ENCODE measurements around the gene DUSP23. TPM values are rescaled to one million over a fixed set of nuclear protein-coding genes. Genes with fewer than 3 reads are reported as not detected.

The DUSP23 gene
- total RNA-seq, 1 experiment from 2014 or later = 20.4 TPM

DNA sequence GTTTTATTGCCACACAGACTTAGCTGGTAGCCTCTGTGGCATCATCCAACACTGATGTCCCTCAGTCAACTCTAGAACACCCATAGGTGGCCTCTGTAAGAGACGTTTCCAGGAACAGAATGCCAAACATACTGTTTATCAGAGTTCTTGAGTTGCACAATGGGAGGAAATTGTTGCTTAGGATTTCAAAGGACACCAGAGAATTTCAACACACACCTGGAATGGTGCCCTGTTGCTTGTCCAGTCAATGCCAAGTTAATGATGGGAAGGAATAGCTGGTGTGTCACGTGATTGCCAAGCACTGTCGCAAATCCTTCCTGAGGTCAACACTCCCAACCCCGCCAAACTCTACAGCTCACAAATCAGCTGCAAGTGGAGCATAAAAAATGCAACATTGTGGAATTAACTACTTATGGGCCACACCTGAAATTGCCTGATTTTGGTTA is 28.6 kb upstream of the DUSP23 start:
- ChIA-PET CTCF (no interaction called here), POLR2A (ENCODE audit: unreplicated experiment) (no interaction called here)
- BruUV-seq (replicated peaks) = no TSS peak
- Histone ChIP-seq H3K9ac (ENCODE audit: low read length) (no peak overlapping the region), H3K27ac (ENCODE audit: low read length) (no peak overlapping the region), H3K36me3 (ENCODE audit: low read depth, low read length) (no peaks in the 10 kb centered on the region), H3K9me2 (replicated peaks; ENCODE audit: low read length) (no peaks in the 10 kb centered on the region), H3K4me2 (ENCODE audit: low read length) (no peak overlapping the region), H3K79me2 (ENCODE audit: low read length) (no peaks in the 10 kb centered on the region), H4K20me1 (ENCODE audit: low read length) (no peaks in the 10 kb centered on the region), H3F3A (ENCODE audit: low read length, unreplicated experiment) (no peaks in the 10 kb centered on the region), H3K4me3 (ENCODE audit: low read length) (no peak overlapping the region), H3K4me1 (ENCODE audit: insufficient read depth, low read length) (no peaks in the 10 kb centered on the region), H2AFZ (ENCODE audit: low read length) (no peak overlapping the region), H3K9me3 (ENCODE audit: low read length) (no peaks in the 10 kb centered on the region), H3K27me3 (ENCODE audit: low read length) (peaks cover 73% of the 10 kb centered on the region)
- intact Hi-C loops (cut with micrococcal nuclease) = no loop called here
- DNase-seq = no peak
- TF ChIP-seq EZH2 (IDR thresholded peaks at IDR 0.05; ENCODE audit: low read length, unreplicated experiment) = no peak
- TF ChIP-seq EZH2phosphoT487 (IDR thresholded peaks at IDR 0.05; ENCODE audit: borderline replicate concordance, low read length) = no peak
- TF ChIP-seq, protein P1, sequence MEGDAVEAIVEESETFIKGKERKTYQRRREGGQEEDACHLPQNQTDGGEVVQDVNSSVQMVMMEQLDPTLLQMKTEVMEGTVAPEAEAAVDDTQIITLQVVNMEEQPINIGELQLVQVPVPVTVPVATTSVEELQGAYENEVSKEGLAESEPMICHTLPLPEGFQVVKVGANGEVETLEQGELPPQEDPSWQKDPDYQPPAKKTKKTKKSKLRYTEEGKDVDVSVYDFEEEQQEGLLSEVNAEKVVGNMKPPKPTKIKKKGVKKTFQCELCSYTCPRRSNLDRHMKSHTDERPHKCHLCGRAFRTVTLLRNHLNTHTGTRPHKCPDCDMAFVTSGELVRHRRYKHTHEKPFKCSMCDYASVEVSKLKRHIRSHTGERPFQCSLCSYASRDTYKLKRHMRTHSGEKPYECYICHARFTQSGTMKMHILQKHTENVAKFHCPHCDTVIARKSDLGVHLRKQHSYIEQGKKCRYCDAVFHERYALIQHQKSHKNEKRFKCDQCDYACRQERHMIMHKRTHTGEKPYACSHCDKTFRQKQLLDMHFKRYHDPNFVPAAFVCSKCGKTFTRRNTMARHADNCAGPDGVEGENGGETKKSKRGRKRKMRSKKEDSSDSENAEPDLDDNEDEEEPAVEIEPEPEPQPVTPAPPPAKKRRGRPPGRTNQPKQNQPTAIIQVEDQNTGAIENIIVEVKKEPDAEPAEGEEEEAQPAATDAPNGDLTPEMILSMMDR (conservative IDR thresholded peaks at IDR 0.05; ENCODE audit: low read depth, low read length) = no peak
- ATAC-seq = no peak

DNA sequence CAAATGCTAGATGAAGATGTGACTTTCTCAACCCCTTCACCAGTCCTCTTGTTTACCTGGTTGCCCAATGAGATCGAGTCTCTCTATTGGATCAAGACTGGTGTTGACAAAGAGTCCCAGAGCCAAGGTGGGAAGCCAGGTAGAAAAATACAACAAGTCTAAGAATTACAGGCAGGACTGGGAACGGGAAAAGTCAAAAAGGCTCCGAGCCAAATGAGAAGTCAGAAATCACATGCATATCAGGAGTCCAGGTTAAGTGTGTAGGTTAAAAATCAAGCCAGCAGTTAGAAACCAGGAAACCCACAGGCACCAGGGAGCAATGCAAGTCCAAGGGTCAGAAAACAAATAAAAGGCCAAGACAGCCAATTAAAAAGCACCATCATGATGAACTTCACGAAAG is 27.4 kb upstream of the DUSP23 start:
- Histone ChIP-seq H4K20me1 (ENCODE audit: low read length) (no peaks in the 10 kb centered on the region), H2AFZ (ENCODE audit: low read length) (no peak overlapping the region), H3K9ac (ENCODE audit: low read length) (no peak overlapping the region), H3K4me2 (ENCODE audit: low read length) (no peak overlapping the region), H3K27me3 (ENCODE audit: low read length) (peaks cover 74% of the 10 kb centered on the region), H3K4me1 (ENCODE audit: insufficient read depth, low read length) (no peaks in the 10 kb centered on the region), H3K27ac (ENCODE audit: low read length) (no peak overlapping the region), H3K9me3 (ENCODE audit: low read length) (no peaks in the 10 kb centered on the region), H3F3A (ENCODE audit: low read length, unreplicated experiment) (no peaks in the 10 kb centered on the region), H3K36me3 (ENCODE audit: low read depth, low read length) (no peaks in the 10 kb centered on the region), H3K79me2 (ENCODE audit: low read length) (no peaks in the 10 kb centered on the region), H3K9me2 (replicated peaks; ENCODE audit: low read length) (no peaks in the 10 kb centered on the region), H3K4me3 (ENCODE audit: low read length) (no peak overlapping the region)
- intact Hi-C loops (cut with micrococcal nuclease) = no loop called here
- no peak for DNase-seq
- BruUV-seq (replicated peaks) = no TSS peak
- ATAC-seq = no peak
- CTCF ChIA-PET = no interaction called here
- TF ChIP-seq EZH2 (IDR thresholded peaks at IDR 0.05; ENCODE audit: low read length, unreplicated experiment) = no peak
- POLR2A ChIA-PET (ENCODE audit: unreplicated experiment) = no interaction called here

DNA sequence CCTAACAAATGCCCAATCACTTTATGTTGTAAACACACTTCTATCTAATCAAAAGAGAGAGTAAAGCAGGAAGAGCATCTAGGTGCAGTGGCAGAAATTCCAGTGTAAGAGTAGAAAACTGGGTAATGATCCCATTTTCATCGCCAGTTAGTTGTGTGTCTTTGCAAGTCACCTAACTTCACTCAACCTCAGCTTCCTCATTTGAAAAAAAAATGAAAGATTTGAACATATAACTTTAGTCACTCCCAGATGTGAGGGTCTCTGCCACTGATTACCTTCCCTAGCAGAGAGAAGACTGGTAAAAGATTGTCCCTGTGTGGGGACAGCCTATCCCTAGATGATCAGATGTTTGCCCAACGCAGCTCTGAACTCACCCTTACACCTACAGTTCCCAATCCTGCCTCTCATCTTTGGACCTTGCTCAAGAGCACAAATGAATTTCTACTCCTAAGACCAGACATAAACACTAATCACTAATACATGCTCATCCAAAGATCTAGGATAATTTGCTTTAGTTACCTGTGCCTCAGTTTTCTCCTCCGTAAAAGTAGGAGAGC is 25.2 kb upstream of the DUSP23 start:
- no peaks in the 10 kb centered on the region for H4K20me1 ChIP-seq (ENCODE audit: low read length)
- H3K9ac ChIP-seq (ENCODE audit: low read length) = no peak overlapping the region
- H3K36me3 ChIP-seq (ENCODE audit: low read depth, low read length) = no peaks in the 10 kb centered on the region
- BruUV-seq (replicated peaks) = no TSS peak
- peaks cover 71% of the 10 kb centered on the region for H3K27me3 ChIP-seq (ENCODE audit: low read length)
- no peaks in the 10 kb centered on the region for H3F3A ChIP-seq (ENCODE audit: low read length, unreplicated experiment)
- CTCF ChIA-PET = no interaction called here
- DNase-seq (no peak), ATAC-seq (no peak)
- H3K79me2 ChIP-seq (ENCODE audit: low read length) = no peaks in the 10 kb centered on the region
- no peak overlapping the region for H3K4me2 ChIP-seq (ENCODE audit: low read length)
- no peaks in the 10 kb centered on the region for H3K4me1 ChIP-seq (ENCODE audit: insufficient read depth, low read length)
- H3K4me3 ChIP-seq (ENCODE audit: low read length) = no peak overlapping the region
- no peaks in the 10 kb centered on the region for H3K9me2 ChIP-seq (replicated peaks; ENCODE audit: low read length)
- no peak overlapping the region for H3K27ac ChIP-seq (ENCODE audit: low read length)
- no peak overlapping the region for H2AFZ ChIP-seq (ENCODE audit: low read length)
- TF ChIP-seq EZH2phosphoT487 (IDR thresholded peaks at IDR 0.05; ENCODE audit: borderline replicate concordance, low read length) = no peak
- TF ChIP-seq, protein P1 (conservative IDR thresholded peaks at IDR 0.05; ENCODE audit: low read depth, low read length) = no peak
- no peak for TF ChIP-seq EZH2 (IDR thresholded peaks at IDR 0.05; ENCODE audit: low read length, unreplicated experiment)
- H3K9me3 ChIP-seq (ENCODE audit: low read length) = no peaks in the 10 kb centered on the region
- POLR2A ChIA-PET (ENCODE audit: unreplicated experiment) = no interaction called here
- intact Hi-C loops (cut with micrococcal nuclease) = no loop called here

Data from PC-3 (cell line).